ENCODE data around the gene GAL3ST1.
"Not testable (repeated sequence)": the region's sequence is repeated elsewhere in the genome, so short reads cannot be mapped to it uniquely, and the experiment has no call there.

Gene GAL3ST1

GRCh38 chr22:30574095-30574981, at the start of gene GAL3ST1:
TSS of gene GAL3ST1 (minus strand) at chr22:30574665. CDS start at chr22:30557392, 17,273 bp downstream.
- in situ Hi-C loops (cut with MboI; ENCODE audit: low sequenced_read_pairs): no loop called here

GRCh38 chr22:30619909-30620308, 45.4 kb upstream of the GAL3ST1 start:
- in situ Hi-C loops (cut with MboI; ENCODE audit: low sequenced_read_pairs): not testable (repeated sequence)

GRCh38 chr22:30617819-30618218, 43.4 kb upstream of the GAL3ST1 start:
- in situ Hi-C loops (cut with MboI; ENCODE audit: low sequenced_read_pairs): no loop called here

GRCh38 chr22:30615543-30615954, 41.1 kb upstream of the GAL3ST1 start:
- in situ Hi-C loops (cut with MboI; ENCODE audit: low sequenced_read_pairs): no loop called here

- in situ Hi-C loops (cut with MboI; ENCODE audit: low sequenced_read_pairs): no loop called here
Observed at GRCh38 chr22:30614879-30615278, 40.4 kb upstream of the GAL3ST1 start.

- in situ Hi-C loops (cut with MboI; ENCODE audit: low sequenced_read_pairs): no loop called here
Observed at GRCh38 chr22:30614268-30614667, 39.8 kb upstream of the GAL3ST1 start.

- in situ Hi-C loops (cut with MboI; ENCODE audit: low sequenced_read_pairs): no loop called here
Observed at GRCh38 chr22:30612789-30613188, 38.3 kb upstream of the GAL3ST1 start.

GRCh38 chr22:30611197-30611596, 36.7 kb upstream of the GAL3ST1 start:
- in situ Hi-C loops (cut with MboI; ENCODE audit: low sequenced_read_pairs): no loop called here

- in situ Hi-C loops (cut with MboI; ENCODE audit: low sequenced_read_pairs): no loop called here
Observed at GRCh38 chr22:30610299-30610698, 35.8 kb upstream of the GAL3ST1 start.

- in situ Hi-C loops (cut with MboI; ENCODE audit: low sequenced_read_pairs): no loop called here
Observed at GRCh38 chr22:30609260-30610185, 35.1 kb upstream of the GAL3ST1 start.

GRCh38 chr22:30607939-30608338, 33.5 kb upstream of the GAL3ST1 start:
- in situ Hi-C loops (cut with MboI; ENCODE audit: low sequenced_read_pairs): no loop called here

GRCh38 chr22:30607300-30607930, 33.0 kb upstream of the GAL3ST1 start:
- in situ Hi-C loops (cut with MboI; ENCODE audit: low sequenced_read_pairs): no loop called here

- in situ Hi-C loops (cut with MboI; ENCODE audit: low sequenced_read_pairs): no loop called here
Observed at GRCh38 chr22:30606455-30607299, 32.2 kb upstream of the GAL3ST1 start, which contains the start of gene TCN2. TSS of gene TCN2 (plus strand) at chr22:30607174. CDS start at chr22:30607332, 158 bp downstream.

- in situ Hi-C loops (cut with MboI; ENCODE audit: low sequenced_read_pairs): no loop called here
Observed at GRCh38 chr22:30605449-30606110, 31.1 kb upstream of the GAL3ST1 start.

GRCh38 chr22:30604723-30605122, 30.3 kb upstream of the GAL3ST1 start:
- in situ Hi-C loops (cut with MboI; ENCODE audit: low sequenced_read_pairs): no loop called here

GRCh38 chr22:30603801-30604200, 29.3 kb upstream of the GAL3ST1 start:
- in situ Hi-C loops (cut with MboI; ENCODE audit: low sequenced_read_pairs): no loop called here

GRCh38 chr22:30602049-30602448, 27.6 kb upstream of the GAL3ST1 start:
- in situ Hi-C loops (cut with MboI; ENCODE audit: low sequenced_read_pairs): no loop called here

GRCh38 chr22:30601464-30601863, 27.0 kb upstream of the GAL3ST1 start:
- in situ Hi-C loops (cut with MboI; ENCODE audit: low sequenced_read_pairs): no loop called here

- in situ Hi-C loops (cut with MboI; ENCODE audit: low sequenced_read_pairs): no loop called here
Observed at GRCh38 chr22:30600921-30601320, 26.5 kb upstream of the GAL3ST1 start.

GRCh38 chr22:30598986-30599385, 24.5 kb upstream of the GAL3ST1 start:
- in situ Hi-C loops (cut with MboI; ENCODE audit: low sequenced_read_pairs): no loop called here

Data from HL-60/S4 treated with phorbol 12-myristate 13-acetate at 8.2 ng/mL for 4 days and 3 days (cell line).